HepG2 (cell line): ENCODE data around the gene RHOBTB3. TPM values are rescaled to one million over a fixed set of nuclear protein-coding genes. Genes with fewer than 3 reads are reported as not detected.

ENCODE experiments used
- ZMAT3 ChIP-seq: sonication (generic); formaldehyde crosslinking; conservative IDR thresholded peaks from 2 replicates; pipeline ENCODE4 v1.7.0; 2021; ENCODE audit warnings: missing genetic modification reagents
- ZMYM2 ChIP-seq: sonication (generic); formaldehyde crosslinking; IDR thresholded peaks from 2 replicates; pipeline ENCODE4 v1.8.0; 2022; ENCODE audit warnings: mild to moderate bottlenecking, missing genetic modification reagents
- ZNF296 ChIP-seq: sonication (generic); formaldehyde crosslinking; conservative IDR thresholded peaks from 2 replicates; pipeline ENCODE4 v1.5.0; 2020; ENCODE audit warnings: mild to moderate bottlenecking, missing genetic modification reagents
- ZSCAN25 ChIP-seq: sonication (generic); formaldehyde crosslinking; IDR thresholded peaks from 2 replicates; pipeline ENCODE4 v1.8.0; 2022; ENCODE audit warnings: mild to moderate bottlenecking, missing genetic modification reagents
- polyA plus RNA-seq, 8 experiments: library from polyadenylated mRNA; depleted of rRNA in 3 of 8; stranded (reverse) in 7 of 8; unstranded in 1 of 8; fragments of >200 nt; fragmentation: Illumina TruSeq in 4 of 8; extraction: Trizol in 4 of 8; gene quantifications; 2 replicates each; pipeline versions ENCODE4 v1.2.1 to v1.2.3, GENCODE V29; 2011 to 2016; ENCODE audit warnings: low read depth in 4 of 8, missing spikeins in 1 of 8, mixed read lengths in 1 of 8; ENCODE audit not compliant: insufficient read depth in 1 of 8
- total RNA-seq, 5 experiments: library from RNA; depleted of rRNA; stranded (reverse); fragments of >200 nt; fragmentation: Illumina TruSeq; extraction: Trizol; gene quantifications; 2 replicates each; pipeline ENCODE4 v1.2.3, GENCODE V29; 2016; ENCODE audit warnings: low read depth in 1 of 5
- TF ChIP-seq, protein P1 (sequence below): sonication (generic); formaldehyde crosslinking; IDR thresholded peaks from 2 replicates; pipeline ENCODE4 v1.4.0; 2020; ENCODE audit warnings: missing genetic modification reagents, borderline replicate concordance
- TF ChIP-seq, protein P2 (sequence below): sonication (generic); formaldehyde crosslinking; IDR thresholded peaks from 2 replicates; pipeline ENCODE4 v1.5.0; 2020; ENCODE audit warnings: mild to moderate bottlenecking, low read depth, missing genetic modification reagents, borderline replicate concordance
- TF ChIP-seq, protein P3 (sequence below): sonication (generic); formaldehyde crosslinking; IDR thresholded peaks from 2 replicates; pipeline ENCODE4 v1.8.0; 2022; ENCODE audit warnings: mild to moderate bottlenecking, missing genetic modification reagents, moderate library complexity
- TF ChIP-seq, protein P4 (sequence below): sonication (generic); formaldehyde crosslinking; IDR thresholded peaks from 2 replicates; pipeline ENCODE4 v1.5.0; 2020; ENCODE audit warnings: mild to moderate bottlenecking, missing genetic modification reagents, moderate library complexity

Gene RHOBTB3
- total and polyA plus RNA-seq, 2 of the 13 experiments (the other 11 are each of a cell fraction or from before 2014, with no cell fraction given) = 31.6 to 35.4 TPM

DNA sequence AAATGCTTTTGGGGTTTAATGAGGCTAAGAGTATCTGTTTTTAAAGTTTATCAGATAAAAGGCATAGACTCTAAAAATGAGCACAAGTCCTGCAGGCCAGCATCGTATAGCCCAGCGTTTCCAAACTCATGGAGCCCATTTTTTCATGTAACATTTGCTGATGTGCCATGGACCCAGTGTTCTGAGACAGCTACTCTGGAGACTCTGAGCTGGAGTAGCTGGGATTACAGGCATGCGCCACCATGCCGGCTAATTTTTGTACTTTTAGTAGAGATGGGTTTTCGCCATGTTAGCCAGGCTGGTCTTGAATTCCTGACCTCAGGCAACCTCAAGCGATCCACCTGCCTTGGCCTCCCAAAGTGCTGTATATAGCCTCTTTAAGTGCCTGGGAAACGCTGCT is 75.6 kb downstream of the RHOBTB3 start (continued):
- TF ChIP-seq, protein P1, sequence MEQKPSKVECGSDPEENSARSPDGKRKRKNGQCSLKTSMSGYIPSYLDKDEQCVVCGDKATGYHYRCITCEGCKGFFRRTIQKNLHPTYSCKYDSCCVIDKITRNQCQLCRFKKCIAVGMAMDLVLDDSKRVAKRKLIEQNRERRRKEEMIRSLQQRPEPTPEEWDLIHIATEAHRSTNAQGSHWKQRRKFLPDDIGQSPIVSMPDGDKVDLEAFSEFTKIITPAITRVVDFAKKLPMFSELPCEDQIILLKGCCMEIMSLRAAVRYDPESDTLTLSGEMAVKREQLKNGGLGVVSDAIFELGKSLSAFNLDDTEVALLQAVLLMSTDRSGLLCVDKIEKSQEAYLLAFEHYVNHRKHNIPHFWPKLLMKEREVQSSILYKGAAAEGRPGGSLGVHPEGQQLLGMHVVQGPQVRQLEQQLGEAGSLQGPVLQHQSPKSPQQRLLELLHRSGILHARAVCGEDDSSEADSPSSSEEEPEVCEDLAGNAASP = no peak
- TF ChIP-seq, protein P2, sequence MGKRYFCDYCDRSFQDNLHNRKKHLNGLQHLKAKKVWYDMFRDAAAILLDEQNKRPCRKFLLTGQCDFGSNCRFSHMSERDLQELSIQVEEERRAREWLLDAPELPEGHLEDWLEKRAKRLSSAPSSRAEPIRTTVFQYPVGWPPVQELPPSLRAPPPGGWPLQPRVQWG = no peak
- TF ChIP-seq, protein P3, sequence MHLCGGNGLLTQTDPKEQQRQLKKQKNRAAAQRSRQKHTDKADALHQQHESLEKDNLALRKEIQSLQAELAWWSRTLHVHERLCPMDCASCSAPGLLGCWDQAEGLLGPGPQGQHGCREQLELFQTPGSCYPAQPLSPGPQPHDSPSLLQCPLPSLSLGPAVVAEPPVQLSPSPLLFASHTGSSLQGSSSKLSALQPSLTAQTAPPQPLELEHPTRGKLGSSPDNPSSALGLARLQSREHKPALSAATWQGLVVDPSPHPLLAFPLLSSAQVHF = no peak
- TF ChIP-seq, protein P4, sequence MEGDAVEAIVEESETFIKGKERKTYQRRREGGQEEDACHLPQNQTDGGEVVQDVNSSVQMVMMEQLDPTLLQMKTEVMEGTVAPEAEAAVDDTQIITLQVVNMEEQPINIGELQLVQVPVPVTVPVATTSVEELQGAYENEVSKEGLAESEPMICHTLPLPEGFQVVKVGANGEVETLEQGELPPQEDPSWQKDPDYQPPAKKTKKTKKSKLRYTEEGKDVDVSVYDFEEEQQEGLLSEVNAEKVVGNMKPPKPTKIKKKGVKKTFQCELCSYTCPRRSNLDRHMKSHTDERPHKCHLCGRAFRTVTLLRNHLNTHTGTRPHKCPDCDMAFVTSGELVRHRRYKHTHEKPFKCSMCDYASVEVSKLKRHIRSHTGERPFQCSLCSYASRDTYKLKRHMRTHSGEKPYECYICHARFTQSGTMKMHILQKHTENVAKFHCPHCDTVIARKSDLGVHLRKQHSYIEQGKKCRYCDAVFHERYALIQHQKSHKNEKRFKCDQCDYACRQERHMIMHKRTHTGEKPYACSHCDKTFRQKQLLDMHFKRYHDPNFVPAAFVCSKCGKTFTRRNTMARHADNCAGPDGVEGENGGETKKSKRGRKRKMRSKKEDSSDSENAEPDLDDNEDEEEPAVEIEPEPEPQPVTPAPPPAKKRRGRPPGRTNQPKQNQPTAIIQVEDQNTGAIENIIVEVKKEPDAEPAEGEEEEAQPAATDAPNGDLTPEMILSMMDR (CRISPR knock-in tag) = no peak
- TF ChIP-seq ZMYM2 (CRISPR knock-in tag) (no peak), ZSCAN25 (CRISPR knock-in tag) (no peak), ZNF296 (CRISPR knock-in tag) (no peak), ZMAT3 (CRISPR knock-in tag) (no peak)
